Ascending aorta (tissue), 2 donors: ENCODE results near the gene PPARGC1A. TPM values are rescaled to one million over a fixed set of nuclear protein-coding genes. Genes with fewer than 3 reads are reported as not detected.

Experiments
- DNase-seq, 2 donors: peaks; one replicate each; pipeline ENCODE4 v3.0.0-alpha.2; 2019; ENCODE audit warnings: low spot score in 2 of 2
- H3K27ac ChIP-seq, 2 donors: fragments of 200-600 bp; sonication (generic); one replicate each; pipeline ENCODE4 v1.5.1; 2016 to 2017; ENCODE audit warnings: mild to moderate bottlenecking in 1 of 2
- H3K27me3 ChIP-seq: fragments of 200-600 bp; sonication (generic); one replicate; pipeline ENCODE4 v1.5.1; 2017
- H3K36me3 ChIP-seq, 2 donors: fragments of 200-600 bp; sonication (generic); one replicate each; pipeline ENCODE4 v1.5.1; 2016
- H3K4me1 ChIP-seq, 2 donors: fragments of 200-600 bp; sonication (generic); one replicate each; pipeline ENCODE4 v1.5.1; 2016 to 2017; ENCODE audit warnings: mild to moderate bottlenecking in 1 of 2
- H3K4me3 ChIP-seq, 2 donors: fragments of 200-600 bp; sonication (generic); one replicate each; pipeline ENCODE4 v1.5.1; 2016 to 2017; ENCODE audit warnings: mild to moderate bottlenecking in 1 of 2
- H3K9me3 ChIP-seq, 2 donors: fragments of 200-600 bp; sonication (generic); one replicate each; pipeline ENCODE4 v1.5.1; 2016
- CTCF ChIP-seq, 3 experiments: fragments of 200-600 bp in 2 of 3; fragments of 450-650 bp in 1 of 3; sonication (generic) in 2 of 3; IDR thresholded peaks; one replicate each; pipeline ENCODE4 v1.5.1; 2016 to 2019; ENCODE audit warnings: antibody characterized with exemption in 3 of 3, mild to moderate bottlenecking in 1 of 3, moderate library complexity in 1 of 3
- intact Hi-C: fragments of 100-400 bp; cut with DNase I; formaldehyde crosslinking; loops from one replicate; pipeline ENCODE4 v1.15.1; 2023
- total RNA-seq: library from RNA; depleted of rRNA; stranded (reverse); fragments of >200 nt; gene quantifications from one replicate; pipeline ENCODE4 v1.1.0, GENCODE V29; 2016

Gene PPARGC1A
- total RNA-seq, 1 donor from 2014 or later = 1.7 TPM

- DNase-seq = no peak
- Histone ChIP-seq H3K9me3 (no peaks in the 10 kb centered on the region), H3K4me1 (no peaks in the 10 kb centered on the region), H3K36me3 (no peaks in the 10 kb centered on the region), H3K4me3 (no peak overlapping the region), H3K27me3 (no peaks in the 10 kb centered on the region), H3K27ac (no peak overlapping the region)
- no peak for TF ChIP-seq CTCF (IDR thresholded peaks at IDR 0.05)
- intact Hi-C loops = no loop called here
Observed at GRCh38 chr4:23900636-23901035, 10.8 kb upstream of the PPARGC1A start.

- Histone ChIP-seq H3K4me3 (no peak overlapping the region), H3K27ac (no peak overlapping the region), H3K36me3 (no peaks in the 10 kb centered on the region), H3K9me3 (no peaks in the 10 kb centered on the region), H3K27me3 (no peaks in the 10 kb centered on the region), H3K4me1 (no peaks in the 10 kb centered on the region)
- no peak for DNase-seq
- intact Hi-C loops = no loop called here
- TF ChIP-seq CTCF (IDR thresholded peaks at IDR 0.05) = no peak
Observed at GRCh38 chr4:23899565-23899964, 9.7 kb upstream of the PPARGC1A start.

- TF ChIP-seq CTCF (IDR thresholded peaks at IDR 0.05) = no peak
- DNase-seq = no peak
- Histone ChIP-seq H3K4me3 (no peak overlapping the region), H3K4me1 (no peaks in the 10 kb centered on the region), H3K27me3 (no peaks in the 10 kb centered on the region), H3K27ac (no peak overlapping the region), H3K9me3 (no peaks in the 10 kb centered on the region), H3K36me3 (no peaks in the 10 kb centered on the region)
- intact Hi-C loops = no loop called here
Observed at GRCh38 chr4:23897564-23898109, 7.8 kb upstream of the PPARGC1A start.

GRCh38 chr4:23894021-23894420 lies 4.2 kb upstream of the PPARGC1A start:
- intact Hi-C loops = no loop called here
- Histone ChIP-seq H3K9me3 (no peaks in the 10 kb centered on the region), H3K4me1 (no peaks in the 10 kb centered on the region), H3K4me3 (no peak overlapping the region), H3K36me3 (no peaks in the 10 kb centered on the region), H3K27ac (no peak overlapping the region), H3K27me3 (no peaks in the 10 kb centered on the region)
- no peak for DNase-seq
- no peak for TF ChIP-seq CTCF (IDR thresholded peaks at IDR 0.05)

- no peaks in the 10 kb centered on the region for H3K27me3 ChIP-seq
- no peaks in the 10 kb centered on the region for H3K4me1 ChIP-seq
- H3K36me3 ChIP-seq = no peaks in the 10 kb centered on the region
- H3K4me3 ChIP-seq = peak overlapping the region; percentile 53 to 58
- H3K27ac ChIP-seq = no peak overlapping the region
- no peak for TF ChIP-seq CTCF (IDR thresholded peaks at IDR 0.05)
- intact Hi-C loops = no loop called here
- no peaks in the 10 kb centered on the region for H3K9me3 ChIP-seq
- no peak for DNase-seq
Observed at GRCh38 chr4:23891064-23891421, 1.2 kb upstream of the PPARGC1A start.
